Smooth muscle cell (in vitro differentiated cells): Measurements from ENCODE around the gene SENP8. TPM values are rescaled to one million over a fixed set of nuclear protein-coding genes. Genes with fewer than 3 reads are reported as not detected.
"Not testable (repeated sequence)": the region's sequence is repeated elsewhere in the genome, so short reads cannot be mapped to it uniquely, and the experiment has no call there.

Experiments used
- DNase-seq: peaks from one replicate; lab custom pipeline; 2025; ENCODE audit not compliant: unreplicated experiment; lab: John Stamatoyannopoulos, UW
- H2AFZ ChIP-seq: fragments of 200-600 bp; sonication (generic); 2 replicates; pipeline ENCODE4 v1.6.0; 2016; ENCODE audit warnings: antibody characterized with exemption, low read depth, mild to moderate bottlenecking
- H3F3A ChIP-seq: fragments of 200-600 bp; sonication (generic); 2 replicates; pipeline ENCODE4 v1.6.0; 2017; ENCODE audit warnings: antibody characterized with exemption, low read depth
- H3K27ac ChIP-seq: fragments of 200-600 bp; sonication (generic); 2 replicates; pipeline ENCODE4 v1.5.1; 2016; ENCODE audit warnings: low read depth, mild to moderate bottlenecking
- H3K27me3 ChIP-seq: fragments of 200-600 bp; sonication (generic); 2 replicates; pipeline ENCODE4 v1.6.1; 2016; ENCODE audit warnings: low read depth, mild to moderate bottlenecking
- H3K36me3 ChIP-seq: fragments of 200-600 bp; sonication (generic); 2 replicates; pipeline ENCODE4 v1.5.1; 2016; ENCODE audit warnings: low read depth
- H3K4me1 ChIP-seq: fragments of 200-600 bp; sonication (generic); 2 replicates; pipeline ENCODE4 v1.5.1; 2016; ENCODE audit warnings: low read depth
- H3K4me2 ChIP-seq: fragments of 200-600 bp; sonication (generic); 2 replicates; pipeline ENCODE4 v1.6.0; 2016; ENCODE audit warnings: mild to moderate bottlenecking
- H3K4me3 ChIP-seq: fragments of 200-600 bp; sonication (generic); 2 replicates; pipeline ENCODE4 v1.5.1; 2016; ENCODE audit warnings: mild to moderate bottlenecking
- H3K79me2 ChIP-seq: fragments of 200-600 bp; sonication (generic); 2 replicates; pipeline ENCODE4 v1.6.0; 2016; ENCODE audit warnings: low read depth, mild to moderate bottlenecking
- H3K9ac ChIP-seq: fragments of 200-600 bp; sonication (generic); 2 replicates; pipeline ENCODE4 v1.6.0; 2016; ENCODE audit warnings: low read depth
- H3K9me3 ChIP-seq: fragments of 200-600 bp; sonication (generic); replicated peaks from 2 replicates; pipeline ENCODE4 v1.5.1; 2016; ENCODE audit warnings: low read depth
- H4K20me1 ChIP-seq: fragments of 200-600 bp; sonication (generic); 2 replicates; pipeline ENCODE4 v1.6.0; 2016; ENCODE audit warnings: low read depth
- CTCF ChIP-seq: fragments of 200-600 bp; sonication (generic); IDR thresholded peaks from 2 replicates; pipeline ENCODE4 v1.5.1; 2017; ENCODE audit warnings: borderline replicate concordance, mild to moderate bottlenecking, antibody characterized with exemption; ENCODE audit not compliant: insufficient read depth, poor library complexity, severe bottlenecking
- WGBS: methylation state at CpG from one replicate; pipeline ENCODE4 v1.1.7; 2016; ENCODE audit warnings: low lambda C conversion rate; 5-methylcytosine and 5-hydroxymethylcytosine counted together
- polyA plus RNA-seq: library from polyadenylated mRNA; unstranded; fragments of >200 nt; fragmentation: Nextera tagmentation; extraction: Ambion mirVana; gene quantifications from 2 replicates; pipeline ENCODE4 v1.2.1, GENCODE V29; 2016
- total RNA-seq: library from RNA; depleted of rRNA; stranded (reverse); fragments of >200 nt; gene quantifications from 2 replicates; pipeline ENCODE4 v1.2.3, GENCODE V29; 2014

The SENP8 gene
- total and polyA plus RNA-seq, 2 experiments from 2014 or later = 2.3 to 4.0 TPM

- DNase-seq = no peak
- Histone ChIP-seq H3K79me2 (no peaks in the 10 kb centered on the region), H3K27me3 (no peaks in the 10 kb centered on the region), H3K4me3 (no peak overlapping the region), H3F3A (no peaks in the 10 kb centered on the region), H3K9ac (no peak overlapping the region), H3K4me2 (no peak overlapping the region), H3K36me3 (no peaks in the 10 kb centered on the region), H3K4me1 (peaks cover 8% of the 10 kb centered on the region), H4K20me1 (no peaks in the 10 kb centered on the region), H3K9me3 (no peaks in the 10 kb centered on the region), H3K27ac (no peak overlapping the region), H2AFZ (no peak overlapping the region)
- WGBS = 91% methylated on average over 7 of the region's 7 CpGs
- no peak for TF ChIP-seq CTCF
Observed at GRCh38 chr15:72170691-72171090, 52.5 kb downstream of the SENP8 start.

GRCh38 chr15:72171978-72172377 is 53.8 kb downstream of the SENP8 start:
- not testable (repeated sequence) for H3F3A ChIP-seq, DNase-seq, H3K9ac ChIP-seq, H3K9me3 ChIP-seq, H3K4me2 ChIP-seq, H3K4me3 ChIP-seq, H3K36me3 ChIP-seq, H3K79me2 ChIP-seq, H4K20me1 ChIP-seq, H3K27me3 ChIP-seq, H3K27ac ChIP-seq, H2AFZ ChIP-seq, H3K4me1 ChIP-seq
- 86% methylated on average over 10 of the region's 10 CpGs for WGBS

- no peak overlapping the region for H3K4me2 ChIP-seq
- H3K4me1 ChIP-seq = peaks cover 8% of the 10 kb centered on the region
- no peaks in the 10 kb centered on the region for H3K27me3 ChIP-seq
- no peak overlapping the region for H3K4me3 ChIP-seq
- H4K20me1 ChIP-seq = no peaks in the 10 kb centered on the region
- H3K36me3 ChIP-seq = no peaks in the 10 kb centered on the region
- no peaks in the 10 kb centered on the region for H3K79me2 ChIP-seq
- H2AFZ ChIP-seq = no peak overlapping the region
- no peak for DNase-seq
- no peak for TF ChIP-seq CTCF
- H3K9me3 ChIP-seq = no peaks in the 10 kb centered on the region
- H3F3A ChIP-seq = no peaks in the 10 kb centered on the region
- WGBS = 86% methylated on average over 5 of the region's 5 CpGs
- no peak overlapping the region for H3K9ac ChIP-seq
- no peak overlapping the region for H3K27ac ChIP-seq
Observed at GRCh38 chr15:72172796-72173195, 54.6 kb downstream of the SENP8 start.

GRCh38 chr15:72173401-72173800 is 55.2 kb downstream of the SENP8 start:
- peaks cover 6% of the 10 kb centered on the region for H3K4me1 ChIP-seq
- 96% methylated on average over 6 of the region's 6 CpGs for WGBS
- no peaks in the 10 kb centered on the region for H3K27me3 ChIP-seq
- H2AFZ ChIP-seq = no peak overlapping the region
- H3K9me3 ChIP-seq = no peaks in the 10 kb centered on the region
- H3K27ac ChIP-seq = no peak overlapping the region
- H3K9ac ChIP-seq = no peak overlapping the region
- TF ChIP-seq CTCF = no peak
- no peaks in the 10 kb centered on the region for H3K79me2 ChIP-seq
- H3K36me3 ChIP-seq = no peaks in the 10 kb centered on the region
- no peak overlapping the region for H3K4me3 ChIP-seq
- H3F3A ChIP-seq = no peaks in the 10 kb centered on the region
- H4K20me1 ChIP-seq = no peaks in the 10 kb centered on the region
- no peak for DNase-seq
- no peak overlapping the region for H3K4me2 ChIP-seq
